Kidney (tissue), 14 donors: ENCODE data around the gene ITGB5. TPM values are rescaled to one million over a fixed set of nuclear protein-coding genes. Genes with fewer than 3 reads are reported as not detected.

Source experiments
- DNase-seq, 5 donors: peaks; one replicate each; pipeline ENCODE4 v3.0.0-alpha.2; 2013 to 2020
- FAIRE-seq: peaks from 2 replicates; lab custom pipeline; 2012; peaks lifted over from hg19 to GRCh38; lab: Jason Lieb, UNC
- H3K27ac ChIP-seq, 2 donors: one replicate each; pipeline ENCODE4 v1.7.0; 2013; ENCODE audit warnings: low read depth in 2 of 2, low read length in 2 of 2, inconsistent platforms in 1 of 2
- H3K27me3 ChIP-seq: one replicate; pipeline ENCODE4 v1.7.1; 2013; ENCODE audit warnings: low read length, inconsistent platforms; ENCODE audit not compliant: control insufficient read depth, insufficient read depth
- H3K36me3 ChIP-seq, 3 donors: one replicate each; pipeline versions ENCODE4 v1.7.0 to v1.7.1; 2013; ENCODE audit warnings: low read length in 3 of 3, control low read depth in 1 of 3, inconsistent platforms in 1 of 3; ENCODE audit not compliant: insufficient read depth in 3 of 3, control insufficient read depth in 2 of 3
- H3K4me1 ChIP-seq, 3 donors: one replicate each; pipeline versions ENCODE4 v1.7.0 to v1.7.1; 2013; ENCODE audit warnings: low read length in 3 of 3, inconsistent platforms in 1 of 3, low read depth in 1 of 3; ENCODE audit not compliant: control insufficient read depth in 2 of 3, insufficient read depth in 2 of 3
- H3K4me3 ChIP-seq, 3 donors: one replicate each; pipeline versions ENCODE4 v1.7.0 to v1.8.1; 2013; ENCODE audit warnings: low read length in 3 of 3, control low read depth in 1 of 3, inconsistent platforms in 1 of 3
- H3K9ac ChIP-seq, 3 donors: one replicate each; pipeline versions ENCODE4 v1.7.0 to v1.7.1; 2013; ENCODE audit warnings: low read length in 3 of 3, control low read depth in 1 of 3, inconsistent platforms in 1 of 3
- H3K9me3 ChIP-seq, 3 donors: one replicate each; pipeline versions ENCODE4 v1.7.0 to v1.7.1; 2013; ENCODE audit warnings: low read length in 3 of 3, control low read depth in 1 of 3, inconsistent platforms in 1 of 3; ENCODE audit not compliant: control insufficient read depth in 2 of 3, insufficient read depth in 1 of 3
- CTCF ChIP-seq: IDR thresholded peaks from 3 replicates; pipeline ENCODE4 v1.5.1; 2012; ENCODE audit warnings: mild to moderate bottlenecking, moderate library complexity, borderline replicate concordance; ENCODE audit not compliant: insufficient read depth; ENCODE audit errors: extremely low read depth
- intact Hi-C: fragments of 100-400 bp; cut with DNase I; formaldehyde crosslinking; loops from one replicate; pipeline ENCODE4 v1.11.1; 2022
- polyA plus RNA-seq: library from polyadenylated mRNA; stranded (reverse); fragments of 350-450 nt; fragmentation: Illumina TruSeq; extraction: RNeasy Lipid Tissue Mini Kit (QIAGEN cat#74804); gene quantifications from one replicate; pipeline ENCODE4 v1.2.3, GENCODE V29; 2014; ENCODE audit warnings: low read depth, low replicate concordance; ENCODE audit not compliant: insufficient read depth
- total RNA-seq: library from RNA; stranded (reverse); fragmentation: NEBNext Ultra II Directional; extraction: Animal tissue kit (Norgen Biotek cat#: 25700); gene quantifications from one replicate; pipeline ENCODE4 v1.2.1, GENCODE V29; 2021
- donor health status: control.
- donor health status: control.
- donor health status: control.
- donor health status: control.
- donor health status: control.
- donor health status: DM: yes; HTN: yes; CAD: no.
- donor health status: Normal renal cell carcinoma (clear cell type).

Gene ITGB5
- total and polyA plus RNA-seq, 2 donors from 2014 or later = 115 TPM

- intact Hi-C loops = no loop called here
- H3K4me3 ChIP-seq = no peak overlapping the region
- peak overlapping the region in 1 of 2 donors; percentile 23 for H3K27ac ChIP-seq
- peaks cover 0 to 27% (median 21%) of the 10 kb centered on the region in 3 donors for H3K4me1 ChIP-seq
- DNase-seq (no peak), FAIRE-seq (no peak)
- no peaks in the 10 kb centered on the region for H3K9me3 ChIP-seq
- H3K36me3 ChIP-seq = peaks cover 0 to 9% (median 2%) of the 10 kb centered on the region in 3 donors
- H3K27me3 ChIP-seq = no peaks in the 10 kb centered on the region
- no peak for TF ChIP-seq CTCF
- no peak overlapping the region for H3K9ac ChIP-seq
These were observed 85.0 kb downstream of the ITGB5 start for GRCh38 chr3:124802061-124802698.

GRCh38 chr3:124800511-124801258 lies 86.5 kb downstream of the ITGB5 start:
- TF ChIP-seq CTCF = no peak
- Histone ChIP-seq H3K36me3 (peaks cover 0 to 15% (median 10%) of the 10 kb centered on the region in 3 donors), H3K9ac (peak overlapping the region in 1 of 3 donors; percentile 68), H3K4me3 (no peak overlapping the region), H3K27me3 (no peaks in the 10 kb centered on the region), H3K27ac (peak overlapping the region; percentile 87 to 94), H3K9me3 (no peaks in the 10 kb centered on the region), H3K4me1 (peaks cover 0 to 27% (median 21%) of the 10 kb centered on the region in 3 donors)
- peak in 3 of 5 donors; percentile 21 to 84 (median 63) for DNase-seq
- no peak for FAIRE-seq
- intact Hi-C loops = no loop called here

GRCh38 chr3:124800076-124800475 lies 87.1 kb downstream of the ITGB5 start:
- no peak for TF ChIP-seq CTCF
- Histone ChIP-seq H3K9ac (peak overlapping the region in 1 of 3 donors; percentile 68), H3K27me3 (no peaks in the 10 kb centered on the region), H3K36me3 (peaks cover 0 to 19% (median 12%) of the 10 kb centered on the region in 3 donors), H3K4me1 (peaks cover 0 to 27% (median 21%) of the 10 kb centered on the region in 3 donors), H3K9me3 (no peaks in the 10 kb centered on the region), H3K4me3 (no peak overlapping the region), H3K27ac (peak overlapping the region; percentile 87 to 94)
- DNase-seq = peak in 1 of 5 donors; percentile 34
- FAIRE-seq = peak; percentile 13
- intact Hi-C loops = no loop called here
